GM10847 (cell line): Measurements from ENCODE around the gene PIN4.

Source experiments
- POLR2A ChIP-seq: IDR thresholded peaks from 2 replicates; pipeline ENCODE4 v1.6.1; 2011; ENCODE audit not compliant: insufficient read length; ENCODE audit errors: extremely low read depth

PIN4 gene

GRCh38 chrX:72245461-72246089 is 64.0 kb downstream of the PIN4 start:
- no peak for TF ChIP-seq POLR2A

GRCh38 chrX:72247206-72247942 is 65.8 kb downstream of the PIN4 start:
- TF ChIP-seq POLR2A: no peak
